NOMO-1 treated with DMSO at 0.1 percent for 48 hours (cell line): ENCODE measurements around the gene SV2B.
"Not testable (repeated sequence)": the region's sequence is repeated elsewhere in the genome, so short reads cannot be mapped to it uniquely, and the experiment has no call there.

Source experiments
- DNase-seq: peaks from one replicate; lab custom pipeline; 2025; ENCODE audit not compliant: unreplicated experiment; lab: John Stamatoyannopoulos, UW

SV2B gene

DNA sequence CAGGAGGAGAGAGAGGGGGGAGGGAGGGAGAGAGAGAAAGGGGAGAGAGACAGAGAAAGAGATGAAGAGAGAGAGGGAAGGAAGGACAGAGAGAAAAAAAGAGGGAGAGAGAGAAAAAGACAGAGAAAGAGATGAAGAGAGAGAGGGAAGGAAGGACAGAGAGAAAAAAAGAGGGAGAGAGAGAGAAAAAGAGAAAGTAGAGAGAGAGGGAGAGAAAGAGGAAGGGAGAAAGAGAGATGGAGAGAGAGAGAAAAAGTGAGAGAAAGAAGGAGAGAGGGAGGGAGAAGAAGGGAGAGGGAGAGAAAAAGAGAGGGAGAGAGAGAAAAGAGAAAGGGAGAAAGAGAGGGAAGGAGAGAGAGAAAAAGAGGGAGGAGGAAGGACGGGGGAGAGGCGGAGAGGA lies 204.2 kb downstream of the SV2B start:
- no peak for DNase-seq

- no peak for DNase-seq
These were observed 204.7 kb downstream of the SV2B start for GRCh38 chr15:91304786-91305185.

- no peak for DNase-seq
These were observed 206.1 kb downstream of the SV2B start for GRCh38 chr15:91306144-91306543.

DNA sequence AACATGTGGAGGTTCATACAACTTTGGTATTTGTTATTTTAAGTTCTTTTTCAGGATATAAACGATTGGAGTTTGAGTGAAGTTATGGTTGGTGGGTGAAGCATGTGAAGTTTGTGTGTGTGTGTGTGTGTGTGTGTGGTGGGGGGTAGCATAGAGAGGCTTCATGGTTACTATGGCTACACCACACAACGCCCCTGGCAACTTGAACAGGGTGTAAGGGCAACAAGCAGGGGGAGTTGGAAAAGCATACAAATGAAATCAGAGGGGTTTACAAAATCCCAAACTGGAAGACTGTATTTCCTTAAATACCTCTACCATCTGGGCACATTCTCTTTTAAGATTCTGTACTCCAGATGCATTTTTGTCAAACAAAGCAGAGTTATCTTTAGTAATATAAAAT lies 207.5 kb downstream of the SV2B start:
- no peak for DNase-seq

GRCh38 chr15:91308199-91308598 lies 208.1 kb downstream of the SV2B start:
- DNase-seq = peak; percentile 89

- DNase-seq = no peak
These were observed 208.8 kb downstream of the SV2B start for GRCh38 chr15:91308855-91309254.

GRCh38 chr15:91311986-91312385 lies 211.9 kb downstream of the SV2B start:
- peak; percentile 2 for DNase-seq

DNA sequence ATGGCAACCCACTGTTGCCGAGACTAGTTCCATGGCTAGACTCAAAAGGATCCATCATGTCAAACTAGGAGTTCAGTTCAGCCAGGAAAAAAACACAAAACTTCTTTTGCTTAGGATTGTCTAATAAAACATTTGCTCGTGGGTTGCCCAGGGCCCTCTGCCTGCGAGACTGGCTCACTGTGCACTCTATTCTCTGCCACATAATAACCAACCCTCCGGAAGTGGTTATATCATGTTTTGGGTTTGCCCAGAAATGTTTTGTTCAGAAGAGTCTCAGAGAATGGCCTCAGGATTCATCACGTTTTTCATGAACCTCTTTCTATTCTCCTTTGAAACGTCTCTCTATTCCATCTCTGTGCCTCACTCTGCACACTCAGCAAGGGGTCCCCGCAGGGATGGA lies 216.1 kb downstream of the SV2B start:
- DNase-seq = no peak

GRCh38 chr15:91318516-91318915 lies 218.5 kb downstream of the SV2B start:
- DNase-seq = no peak

DNA sequence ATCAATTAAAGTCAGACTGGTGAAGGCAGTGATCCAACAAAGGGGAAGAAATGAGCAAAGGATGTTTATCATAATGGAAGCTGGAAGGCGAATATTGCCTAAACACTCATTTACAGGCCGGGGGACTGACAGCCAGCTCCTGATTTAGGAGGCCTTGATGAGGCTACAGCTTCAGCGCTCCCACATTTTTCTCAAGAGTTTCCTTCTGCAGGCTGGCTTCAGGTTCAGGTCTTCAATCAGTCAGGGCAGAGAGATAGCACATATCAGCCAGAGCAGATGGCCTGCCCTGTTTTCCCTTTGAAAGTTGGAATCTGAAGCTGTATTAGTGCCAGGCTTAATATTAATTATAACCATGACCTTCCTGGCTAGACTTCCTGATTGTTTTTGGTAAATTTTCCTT lies 218.9 kb downstream of the SV2B start:
- no peak for DNase-seq

- DNase-seq = no peak
These were observed 219.5 kb downstream of the SV2B start for GRCh38 chr15:91319371-91320059.

- no peak for DNase-seq
These were observed 220.0 kb downstream of the SV2B start for GRCh38 chr15:91320101-91320500.

DNA sequence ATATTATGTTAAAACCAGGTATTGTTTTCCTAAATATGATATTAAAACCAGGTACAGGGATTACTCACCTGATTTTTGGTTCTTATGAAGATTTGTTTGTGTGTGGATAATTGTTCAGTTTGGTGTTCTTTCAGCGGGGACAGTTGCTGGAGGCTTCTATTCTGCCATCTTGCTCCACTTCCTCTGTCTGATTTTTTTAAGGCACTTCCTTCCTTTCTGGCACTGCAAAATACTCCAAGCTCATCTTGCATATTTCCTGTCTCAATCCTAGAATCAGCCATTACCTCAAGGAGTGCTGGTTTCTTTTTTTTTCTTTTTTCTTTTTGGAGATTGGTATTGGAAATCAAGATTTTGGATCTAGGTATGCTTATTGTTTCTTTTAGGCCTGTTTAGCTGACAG lies 229.9 kb downstream of the SV2B start:
- no peak for DNase-seq

GRCh38 chr15:91331581-91331980 lies 231.5 kb downstream of the SV2B start:
- DNase-seq = no peak

DNA sequence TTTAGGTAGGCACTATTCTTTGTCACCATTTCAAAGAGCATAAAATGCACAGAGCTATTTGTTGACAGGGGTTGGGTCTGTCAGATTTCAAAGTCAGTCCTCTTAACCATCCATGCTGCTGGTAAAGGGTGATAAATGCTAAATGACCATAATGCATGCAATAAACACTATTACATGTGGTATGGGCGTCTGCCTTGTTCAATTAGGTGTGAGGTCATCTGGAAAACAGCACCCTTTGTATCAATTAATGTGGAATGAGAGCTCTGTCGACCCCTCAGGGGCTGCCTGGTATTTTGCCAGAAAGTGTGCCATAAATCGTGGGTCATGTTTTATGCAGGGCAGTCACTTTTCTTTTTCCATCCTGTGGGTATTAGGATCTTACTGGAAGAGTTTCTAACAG lies 235.6 kb downstream of the SV2B start:
- no peak for DNase-seq

- DNase-seq = no peak
These were observed 236.6 kb downstream of the SV2B start for GRCh38 chr15:91336687-91337086.

DNA sequence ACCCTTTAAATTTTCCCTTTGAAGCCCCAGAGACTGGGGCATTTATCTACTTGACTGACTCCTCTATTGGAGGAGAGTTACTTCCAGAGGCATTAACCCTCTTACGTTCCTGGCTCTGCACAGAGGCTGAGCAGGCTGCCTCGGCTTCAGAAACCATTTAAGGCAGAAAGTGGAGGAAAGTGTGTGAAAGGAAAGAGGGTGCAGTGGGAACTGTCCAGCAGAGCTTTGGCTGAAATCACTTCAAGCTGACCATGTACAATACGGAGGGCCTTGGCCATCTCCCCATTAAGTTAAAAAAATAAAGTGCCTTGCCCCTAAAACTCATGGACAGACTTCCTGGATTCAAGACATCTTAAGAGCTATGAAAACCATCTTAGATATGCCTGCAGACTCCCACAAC lies 238.7 kb downstream of the SV2B start:
- DNase-seq = no peak

DNA sequence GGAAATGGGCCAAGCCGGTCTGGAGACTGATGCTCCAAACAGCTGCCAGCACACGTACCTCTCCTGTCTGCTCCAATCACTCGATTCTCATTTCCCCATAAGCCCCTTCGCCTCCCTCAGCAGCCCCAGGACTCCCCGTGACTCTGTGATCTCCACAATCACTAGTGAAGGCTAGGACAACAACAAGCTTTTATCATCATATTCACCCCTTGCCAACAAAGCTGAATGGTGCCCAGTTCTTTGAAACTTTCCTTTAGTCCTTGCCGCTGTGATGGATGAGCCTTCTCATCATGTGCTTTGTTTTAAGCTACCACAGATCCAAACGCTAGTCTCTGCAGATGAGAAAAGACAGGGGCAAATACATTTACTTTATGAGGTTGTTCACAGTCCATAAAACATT lies 242.0 kb downstream of the SV2B start:
- no peak for DNase-seq

DNA sequence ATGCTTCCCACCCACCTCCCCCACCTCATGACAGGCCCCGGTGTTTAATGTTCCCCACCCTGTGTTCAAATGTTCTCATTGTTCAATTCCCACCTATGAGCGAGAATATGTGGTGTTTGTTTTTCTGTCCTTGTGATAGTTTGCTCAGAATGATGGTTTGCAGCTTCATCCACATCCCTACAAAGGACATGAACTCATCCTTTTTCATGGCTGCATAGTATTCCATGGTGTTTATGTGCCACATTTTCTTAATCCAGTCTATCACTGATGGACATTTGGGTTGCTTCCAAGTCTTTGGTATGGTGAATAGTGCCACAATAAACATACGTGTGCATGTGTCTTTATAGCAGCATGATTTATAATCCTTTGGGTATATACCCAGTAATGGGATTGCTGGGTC lies 244.9 kb downstream of the SV2B start:
- DNase-seq = not testable (repeated sequence)

DNA sequence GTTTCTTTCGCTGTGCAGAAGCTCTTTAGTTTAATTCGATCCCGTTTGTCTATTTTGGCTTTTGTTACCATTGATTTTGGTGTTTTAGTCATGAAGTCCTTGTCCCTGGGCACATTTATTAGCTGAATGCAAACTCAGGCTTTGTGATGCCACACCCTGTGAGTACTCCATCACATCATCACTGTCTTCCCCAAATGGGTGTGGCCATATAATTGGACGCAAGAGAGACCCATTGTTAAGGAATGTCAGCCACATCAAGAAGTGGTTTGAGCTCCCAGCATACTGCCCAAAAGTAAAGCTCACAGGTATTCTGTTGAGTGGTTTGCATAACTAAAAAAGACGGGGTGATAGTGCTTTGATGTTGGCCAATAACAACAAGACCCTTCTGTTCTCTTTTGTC lies 245.7 kb downstream of the SV2B start:
- no peak for DNase-seq

DNA sequence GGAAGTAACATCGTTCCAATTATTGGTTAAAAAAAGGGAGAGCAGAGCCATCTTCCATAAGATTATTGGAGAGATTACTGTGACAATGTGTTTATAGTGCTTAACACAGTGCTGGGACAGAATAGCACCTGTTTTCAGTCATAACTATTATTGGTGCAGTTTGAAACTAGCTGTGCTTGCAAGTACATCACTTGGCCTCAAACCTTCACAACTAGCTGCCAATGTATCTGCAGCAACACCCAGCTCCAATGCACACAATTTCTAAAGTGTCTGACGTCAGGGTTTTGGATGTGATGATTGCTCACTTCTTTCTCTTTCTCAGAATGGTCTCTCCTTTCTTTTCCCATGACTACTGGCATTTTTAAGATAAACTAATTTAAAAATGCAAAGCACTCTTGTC lies 246.2 kb downstream of the SV2B start:
- DNase-seq = no peak

GRCh38 chr15:91348752-91349500 lies 248.9 kb downstream of the SV2B start:
- DNase-seq = peak; percentile 32
